Neural progenitor cell (in vitro differentiated cells): ENCODE data around the gene C20orf141.

Experiments
- CTCF ChIP-seq: fragments of 200-600 bp; sonication (generic); IDR thresholded peaks from 2 replicates; pipeline ENCODE4 v1.5.1; 2017; ENCODE audit warnings: antibody characterized with exemption, mild to moderate bottlenecking
- EZH2 ChIP-seq: fragments of 200-600 bp; sonication (generic); IDR thresholded peaks from 2 replicates; pipeline ENCODE4 v1.6.1; 2017; ENCODE audit warnings: antibody characterized with exemption, mild to moderate bottlenecking, moderate library complexity

- TF ChIP-seq CTCF (no peak), EZH2 (no peak)
Measured at GRCh38 chr20:2807019-2807418, 7.8 kb upstream of the C20orf141 start.
